ENCODE data around the gene DUSP7.
A peak's percentile ranks its signal among the peaks of the same experiment; 100 is the strongest.

DUSP7 gene, protein sequence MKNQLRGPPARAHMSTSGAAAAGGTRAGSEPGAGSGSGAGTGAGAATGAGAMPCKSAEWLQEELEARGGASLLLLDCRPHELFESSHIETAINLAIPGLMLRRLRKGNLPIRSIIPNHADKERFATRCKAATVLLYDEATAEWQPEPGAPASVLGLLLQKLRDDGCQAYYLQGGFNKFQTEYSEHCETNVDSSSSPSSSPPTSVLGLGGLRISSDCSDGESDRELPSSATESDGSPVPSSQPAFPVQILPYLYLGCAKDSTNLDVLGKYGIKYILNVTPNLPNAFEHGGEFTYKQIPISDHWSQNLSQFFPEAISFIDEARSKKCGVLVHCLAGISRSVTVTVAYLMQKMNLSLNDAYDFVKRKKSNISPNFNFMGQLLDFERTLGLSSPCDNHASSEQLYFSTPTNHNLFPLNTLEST

DNA sequence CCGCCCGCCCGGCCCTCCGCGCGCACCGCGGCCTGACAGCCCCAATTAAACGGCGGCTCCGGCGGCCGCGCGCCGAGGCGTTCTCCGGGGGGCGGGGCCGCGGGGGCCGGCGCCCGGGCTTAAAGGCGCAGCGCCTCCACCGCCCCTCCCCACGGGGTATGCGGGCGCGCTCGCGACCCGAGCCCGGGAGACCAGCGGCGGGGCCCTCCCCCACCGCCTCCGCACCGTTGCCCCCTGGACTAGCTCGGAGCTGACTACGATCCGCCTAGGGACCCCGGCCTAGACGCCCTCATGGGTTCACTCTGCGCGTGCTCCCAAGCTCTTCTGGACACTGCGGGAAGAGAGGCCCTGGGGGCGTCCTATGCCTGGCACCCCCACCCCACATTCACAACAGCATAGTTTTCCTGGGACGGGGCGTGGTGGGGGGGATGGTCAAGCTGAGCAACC is at the start of gene DUSP7:
Gene DUSP7 (minus strand): TSS at position 51 of the 447 bp plus-strand sequence. CDS start 205 bp downstream, outside the sequence.
- H3K27ac ChIP-seq, result peak within 1 kb of the TSS; percentile 86
- TF ChIP-seq ZFX (IDR thresholded peaks at IDR 0.05; ENCODE audit: borderline replicate concordance), result no peak
- TF ChIP-seq, protein P1, sequence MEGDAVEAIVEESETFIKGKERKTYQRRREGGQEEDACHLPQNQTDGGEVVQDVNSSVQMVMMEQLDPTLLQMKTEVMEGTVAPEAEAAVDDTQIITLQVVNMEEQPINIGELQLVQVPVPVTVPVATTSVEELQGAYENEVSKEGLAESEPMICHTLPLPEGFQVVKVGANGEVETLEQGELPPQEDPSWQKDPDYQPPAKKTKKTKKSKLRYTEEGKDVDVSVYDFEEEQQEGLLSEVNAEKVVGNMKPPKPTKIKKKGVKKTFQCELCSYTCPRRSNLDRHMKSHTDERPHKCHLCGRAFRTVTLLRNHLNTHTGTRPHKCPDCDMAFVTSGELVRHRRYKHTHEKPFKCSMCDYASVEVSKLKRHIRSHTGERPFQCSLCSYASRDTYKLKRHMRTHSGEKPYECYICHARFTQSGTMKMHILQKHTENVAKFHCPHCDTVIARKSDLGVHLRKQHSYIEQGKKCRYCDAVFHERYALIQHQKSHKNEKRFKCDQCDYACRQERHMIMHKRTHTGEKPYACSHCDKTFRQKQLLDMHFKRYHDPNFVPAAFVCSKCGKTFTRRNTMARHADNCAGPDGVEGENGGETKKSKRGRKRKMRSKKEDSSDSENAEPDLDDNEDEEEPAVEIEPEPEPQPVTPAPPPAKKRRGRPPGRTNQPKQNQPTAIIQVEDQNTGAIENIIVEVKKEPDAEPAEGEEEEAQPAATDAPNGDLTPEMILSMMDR (IDR thresholded peaks at IDR 0.05), result no peak

DNA sequence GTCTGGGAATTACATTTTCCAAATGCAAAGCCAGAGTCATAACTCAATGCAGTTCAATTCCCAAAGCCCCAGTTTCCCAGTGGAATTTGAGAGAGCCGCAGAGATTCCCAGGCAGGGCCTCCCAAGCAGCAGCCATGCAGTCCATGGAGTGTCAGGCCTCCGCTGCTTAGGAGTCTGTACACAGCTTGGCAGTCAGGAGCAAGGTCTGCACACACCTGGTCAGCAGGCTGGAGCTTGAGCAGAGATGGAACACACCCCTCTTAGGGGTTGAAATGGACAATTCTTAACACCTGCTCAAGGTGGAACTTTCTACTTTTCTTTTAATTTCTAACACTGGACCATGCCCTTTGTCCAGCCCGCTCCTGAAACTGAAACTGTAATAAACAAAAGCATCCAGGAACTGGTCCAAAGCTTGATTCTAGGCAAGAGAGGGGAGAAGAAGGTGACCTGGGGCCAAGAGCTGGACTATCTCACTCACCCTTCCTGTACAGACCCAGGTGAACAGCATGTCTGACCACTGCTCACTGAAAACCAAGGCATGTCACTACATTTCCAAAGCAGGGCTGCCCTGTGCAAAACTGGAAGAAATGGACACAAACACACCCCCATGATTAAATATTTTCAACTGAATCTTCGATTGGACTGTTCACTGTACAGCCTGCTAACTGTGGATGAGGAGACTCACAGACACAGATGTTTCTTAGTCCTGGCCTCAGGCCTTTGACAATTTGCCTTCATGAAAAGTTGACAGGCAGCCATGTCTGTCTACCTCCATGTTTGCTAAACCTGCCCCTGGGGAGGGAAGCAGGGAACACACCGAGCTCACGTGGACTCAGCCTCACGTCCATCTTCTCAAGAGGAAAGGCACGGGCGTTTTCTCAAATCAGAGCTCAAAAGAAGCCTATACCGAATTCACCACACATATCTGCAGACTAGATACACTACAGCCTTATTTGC is 48.6 kb upstream of the DUSP7 start:
- H3K27ac ChIP-seq, result no peak overlapping the region
- no peak for TF ChIP-seq ZFX (IDR thresholded peaks at IDR 0.05; ENCODE audit: borderline replicate concordance)
- TF ChIP-seq, protein P1 (IDR thresholded peaks at IDR 0.05), result no peak

DNA sequence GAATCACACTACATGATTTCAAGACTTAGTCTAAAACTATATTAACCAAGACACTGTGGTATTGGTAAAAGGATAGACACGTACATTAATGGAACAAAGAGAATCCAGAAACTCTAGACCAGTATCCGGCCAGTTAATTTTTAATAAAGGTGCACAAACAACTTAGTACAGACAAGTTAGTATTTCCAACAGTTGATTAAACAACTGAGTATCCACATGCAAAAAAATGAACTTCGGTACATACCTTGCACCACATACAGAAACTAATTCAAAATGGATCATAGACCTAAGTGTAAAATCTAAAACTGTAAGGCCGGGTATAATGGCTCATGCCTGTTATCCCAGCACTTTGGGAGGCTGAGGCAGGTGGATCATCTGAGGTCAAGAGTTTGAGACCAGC is 46.6 kb upstream of the DUSP7 start:
- TF ChIP-seq, protein P1 (IDR thresholded peaks at IDR 0.05), result no peak
- TF ChIP-seq ZFX (IDR thresholded peaks at IDR 0.05; ENCODE audit: borderline replicate concordance), result no peak
- H3K27ac ChIP-seq, result no peak overlapping the region

DNA sequence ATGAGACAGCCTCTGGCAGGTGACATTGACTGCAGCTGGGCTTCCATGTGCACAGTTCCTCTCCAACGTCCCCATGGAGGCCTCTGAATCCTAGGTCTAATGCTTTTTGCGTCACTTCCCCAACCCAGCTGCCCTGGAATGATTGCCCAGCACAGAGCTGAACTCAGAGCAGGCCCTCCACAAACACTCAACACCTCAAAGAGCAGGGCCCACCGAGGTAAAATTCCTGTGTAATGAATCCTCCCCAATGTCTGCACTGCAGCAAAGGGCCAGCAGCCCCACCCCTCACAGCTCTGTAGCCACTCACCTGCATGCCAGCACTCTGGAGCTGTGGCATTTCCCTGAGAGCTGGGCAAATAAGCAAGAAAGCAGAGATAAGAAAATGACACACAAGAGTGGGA is 42.6 kb upstream of the DUSP7 start:
- no peak overlapping the region for H3K27ac ChIP-seq
- TF ChIP-seq ZFX (IDR thresholded peaks at IDR 0.05; ENCODE audit: borderline replicate concordance), result no peak
- TF ChIP-seq, protein P1 (IDR thresholded peaks at IDR 0.05), result no peak

DNA sequence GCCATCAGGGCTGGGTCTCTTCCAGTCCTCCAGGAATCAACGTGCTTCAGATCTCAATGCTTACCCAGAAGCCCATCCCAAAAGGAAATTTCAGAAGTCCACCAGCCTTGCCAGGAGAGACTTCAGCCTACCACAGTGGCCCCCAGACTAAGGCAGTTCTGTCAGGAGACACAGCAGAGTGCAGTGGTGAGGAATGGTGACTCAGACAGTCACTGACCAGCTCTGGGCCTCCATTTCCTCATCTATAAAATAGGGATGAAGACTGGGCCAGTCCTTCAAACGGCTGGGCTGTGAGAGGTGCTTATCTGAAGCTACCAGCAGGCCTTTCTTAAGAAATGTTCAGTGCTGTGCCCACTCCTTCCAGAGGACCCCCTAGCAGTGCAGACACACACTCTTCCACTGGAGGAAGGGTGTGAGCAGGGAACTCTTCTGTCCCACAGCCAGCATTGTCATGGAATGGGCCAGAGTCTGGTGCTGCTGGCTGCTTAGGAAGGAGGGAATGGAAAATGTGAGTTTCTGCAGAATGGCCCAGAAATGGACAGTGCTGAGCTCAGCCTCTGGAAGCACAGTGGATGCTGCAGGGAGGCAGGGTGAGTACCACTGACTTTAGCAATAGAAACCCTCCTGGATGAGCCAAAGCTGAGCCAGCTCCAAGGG is 41.6 kb upstream of the DUSP7 start:
- H3K27ac ChIP-seq, result no peak overlapping the region
- TF ChIP-seq ZFX (IDR thresholded peaks at IDR 0.05; ENCODE audit: borderline replicate concordance), result no peak
- TF ChIP-seq, protein P1 (IDR thresholded peaks at IDR 0.05), result no peak

DNA sequence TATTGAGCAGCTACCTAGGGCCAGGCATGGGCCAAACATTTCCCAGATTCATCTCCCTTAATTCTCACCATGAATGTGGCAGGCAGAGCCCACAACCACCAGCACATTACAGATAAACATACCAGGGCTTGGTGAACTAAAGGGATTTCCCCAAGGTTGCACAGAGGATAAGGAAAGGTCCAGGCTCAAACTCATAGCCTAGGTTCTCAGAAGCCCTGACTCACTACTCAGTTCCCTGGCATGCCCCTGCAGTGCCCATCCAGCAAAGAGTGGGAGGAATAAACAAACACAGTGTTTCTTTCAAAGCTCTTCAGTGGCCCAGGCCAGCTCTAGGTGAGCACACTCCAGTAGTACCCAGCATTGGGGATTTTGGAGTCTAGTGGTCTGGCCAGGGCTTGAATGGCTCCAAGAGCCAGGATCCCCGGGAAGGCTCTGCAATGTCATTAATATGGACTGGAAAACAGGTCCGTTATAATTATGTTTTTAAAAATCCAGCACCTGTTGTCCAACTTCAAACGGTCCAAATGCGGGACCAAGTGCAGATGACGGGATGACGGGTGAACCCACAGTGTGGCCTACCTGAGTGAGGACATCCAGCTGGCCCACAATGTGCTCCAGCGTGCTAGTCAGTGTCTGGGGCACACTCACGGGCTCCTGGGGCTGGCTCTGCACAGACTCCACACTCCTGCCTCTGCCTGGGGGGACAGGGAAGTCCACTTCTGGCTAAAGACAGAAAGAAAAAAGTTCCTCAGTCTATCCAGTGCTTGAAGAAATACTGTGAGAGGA is 39.8 kb upstream of the DUSP7 start:
- no peak overlapping the region for H3K27ac ChIP-seq
- TF ChIP-seq ZFX (IDR thresholded peaks at IDR 0.05; ENCODE audit: borderline replicate concordance), result no peak
- TF ChIP-seq, protein P1 (IDR thresholded peaks at IDR 0.05), result no peak

All from 22Rv1 (cell line).